Psoas muscle (tissue), 8 donors: ENCODE measurements around the gene FAM193A. TPM values are rescaled to one million over a fixed set of nuclear protein-coding genes. Genes with fewer than 3 reads are reported as not detected.

Experiments used
- ATAC-seq, 4 donors: fragments of 200-7000 bp; cut with Tn5 transposase; one replicate each; pipeline ENCODE4 v1.9.1; 2020; ENCODE audit warnings: moderate library complexity in 3 of 4, mild to moderate bottlenecking in 2 of 4
- DNase-seq, 2 donors: peaks; one replicate each; pipeline ENCODE4 v3.0.0-alpha.2; 2020
- H3K27ac ChIP-seq: fragments of 200-600 bp; one replicate; pipeline ENCODE4 v1.8.0; 2022
- H3K27me3 ChIP-seq, 3 donors: fragments of 200-600 bp in 1 of 3; one replicate each; pipeline versions ENCODE4 v1.6.1 to v1.8.0; 2013 to 2022; ENCODE audit warnings: low read length in 2 of 3, mild to moderate bottlenecking in 2 of 3, moderate library complexity in 1 of 3; ENCODE audit not compliant: insufficient read depth in 3 of 3
- H3K36me3 ChIP-seq, 2 donors: fragments of 200-600 bp in 1 of 2; one replicate each; pipeline versions ENCODE4 v1.6.1 to v1.8.0; 2013 to 2022; ENCODE audit warnings: low read depth in 1 of 2, mild to moderate bottlenecking in 1 of 2, moderate library complexity in 1 of 2; ENCODE audit not compliant: insufficient read depth in 1 of 2
- H3K4me1 ChIP-seq: fragments of 200-600 bp; one replicate; pipeline ENCODE4 v1.8.0; 2022
- H3K4me3 ChIP-seq: fragments of 200-600 bp; one replicate; pipeline ENCODE4 v1.8.0; 2022; ENCODE audit warnings: mild to moderate bottlenecking
- H3K9me3 ChIP-seq: fragments of 200-600 bp; one replicate; pipeline ENCODE4 v1.8.0; 2022
- CTCF ChIP-seq: fragments of 200-600 bp; IDR thresholded peaks from one replicate; pipeline ENCODE4 v1.8.0; 2022; ENCODE audit warnings: antibody characterized with exemption
- WGBS, 3 donors: extraction: QIAGEN DNeasy Blood & Tissue Kit; methylation state at CpG; one replicate each; pipeline versions ENCODE4 v1.1.6 to v1.1.7; 2013; 5-methylcytosine and 5-hydroxymethylcytosine counted together
- intact Hi-C, 2 donors: fragments of 100-400 bp; cut with DNase I; formaldehyde crosslinking; loops; one replicate each; pipeline versions ENCODE4 v1.11.0 to v1.14.2; 2022
- long read RNA-seq, 2 donors: library from polyadenylated mRNA; unstranded; transcript quantifications; one replicate each; pipeline ENCODE4 v2.0.0, GENCODE V29; 2021
- polyA plus RNA-seq, 3 donors: library from polyadenylated mRNA; stranded (reverse); fragments of 200-250 nt; gene quantifications; one replicate each; pipeline ENCODE4 v1.2.3, GENCODE V29; 2013
- total RNA-seq, 4 donors: library from RNA; stranded (reverse); fragmentation: NEBNext Ultra II Directional in 2 of 4; extraction: Animal tissue kit (Norgen Biotek cat#: 25700) in 2 of 4; gene quantifications; one replicate each; pipeline versions ENCODE4 v1.2.1 to v1.2.4, GENCODE V29; 2021 to 2023
- donor health status: healthy with polysubstance abuse.
- donor health status: DM: no; HTN: no; CAD: no; lungs with moderate emphysema.
- donor health status: Bipolar disorder and iron deficiency.
- donor health status: healthy.
- donor health status: DM: yes; HTN: yes; CAD: no.
- donor health status: DM: no; HTN: no; CAD: no.
- donor health status: DM: no; HTN: no; CAD: no.
- donor health status: DM: yes; HTN: yes; CAD: no.

The FAM193A gene
- total RNA-seq (10 to 100 TPM; 14.6 to 20.0 (median 17.9) TPM), polyA plus RNA-seq (10 to 100 TPM in 1 of 3 donors, 1 to 10 TPM in 2; 7.5 to 14.4 (median 9.3) TPM)
- long read RNA-seq, donor 1, full-length matches to known transcripts: 1 of 6 reads
- long read RNA-seq, donor 1, partial matches to known transcripts: 2 of 6 reads
- long read RNA-seq, donor 1, other reads (novel, unspliced or antisense): 3 of 6 reads
- long read RNA-seq, donor 2, partial matches to known transcripts: 12 of 20 reads
- long read RNA-seq, donor 2, other reads (novel, unspliced or antisense): 8 of 20 reads

DNA sequence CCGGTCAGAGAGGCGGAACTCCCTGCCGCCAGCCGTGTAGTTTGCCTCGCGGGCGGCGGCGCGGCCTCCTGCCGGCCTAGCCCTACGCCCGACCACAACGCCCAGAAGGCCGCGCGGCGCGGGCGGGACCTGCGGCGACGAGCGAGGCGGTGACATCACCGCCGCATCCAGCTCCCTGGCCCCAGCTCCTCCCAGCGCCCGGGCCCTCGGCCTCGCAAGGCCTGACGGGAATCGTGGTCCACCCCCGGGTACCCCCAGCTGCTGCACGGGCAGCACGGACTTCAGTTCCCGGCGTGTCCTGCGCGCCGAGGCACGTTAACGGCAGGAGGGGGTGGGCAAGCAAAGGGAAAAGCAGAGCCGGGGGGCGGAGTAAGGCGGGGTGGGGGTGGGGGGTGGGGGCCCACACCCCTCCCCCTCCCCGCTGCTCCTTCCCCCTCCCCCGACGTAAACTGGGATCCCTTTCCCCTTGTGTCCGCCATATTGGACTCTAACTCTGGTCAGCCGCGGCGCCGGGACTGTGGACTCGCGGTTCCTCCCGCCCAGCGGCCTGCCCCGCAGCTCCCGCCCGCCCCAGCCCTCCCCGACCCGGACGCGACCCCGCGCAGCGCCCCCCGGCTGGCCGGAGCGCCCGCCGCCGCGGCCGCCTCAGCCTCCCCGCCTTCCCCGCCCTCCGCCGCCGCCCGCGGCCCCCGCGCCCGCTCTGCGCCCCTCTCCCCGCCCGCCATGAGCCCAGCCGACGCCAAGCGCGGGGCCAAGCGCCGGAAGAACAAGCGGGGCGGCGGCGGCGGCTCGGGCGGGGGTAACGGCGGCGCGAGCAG lies at the start of gene FAM193A:
FAM193A (plus strand) TSS at position 455 of the 818 bp plus-strand sequence; CDS start at position 724, 269 bp downstream.
- intact Hi-C loops: loop anchor here (1.0 to 10.0 kb wide), 3 partner anchors 61 to 72 kb away; partner anchors contain the start of gene RNF4 (in 2 of the 2)
- DNase-seq (peak; percentile 99 to 100), ATAC-seq (peak; percentile 94 to 96 (median 96))
- peaks cover 39% of the 10 kb centered on the region for H3K4me1 ChIP-seq
- H3K4me3 ChIP-seq: peak within 1 kb of the TSS; percentile 95
- TF ChIP-seq CTCF: no peak
- peak within 1 kb of the TSS; percentile 95 for H3K27ac ChIP-seq
- 0 to 1% (median 0%) methylated on average over 28 to 102 of the region's 106 CpGs for WGBS, 3 donors
- no peaks in the 10 kb centered on the region for H3K27me3 ChIP-seq
- no peaks in the 10 kb centered on the region for H3K36me3 ChIP-seq
- no peaks in the 10 kb centered on the region for H3K9me3 ChIP-seq

GRCh38 chr4:2486981-2487380 lies 49.5 kb upstream of the FAM193A start:
- TF ChIP-seq CTCF: no peak
- Histone ChIP-seq H3K36me3 (peaks cover 5 to 21% of the 10 kb centered on the region in 2 donors), H3K9me3 (no peaks in the 10 kb centered on the region), H3K27me3 (no peaks in the 10 kb centered on the region), H3K27ac (no peak overlapping the region), H3K4me3 (no peak overlapping the region), H3K4me1 (peaks cover 35% of the 10 kb centered on the region)
- DNase-seq: no peak
- intact Hi-C loops: no loop called here
- 93 to 96% (median 94%) methylated on average over 6 of the region's 6 CpGs for WGBS, 3 donors
- no peak for ATAC-seq

- H3K27me3 ChIP-seq: no peaks in the 10 kb centered on the region
- 88 to 93% (median 90%) methylated on average over 6 of the region's 6 CpGs for WGBS, 3 donors
- H3K4me3 ChIP-seq: no peak overlapping the region
- no peak for ATAC-seq
- no peaks in the 10 kb centered on the region for H3K9me3 ChIP-seq
- peaks cover 29% of the 10 kb centered on the region for H3K4me1 ChIP-seq
- peaks cover 8 to 28% of the 10 kb centered on the region in 2 donors for H3K36me3 ChIP-seq
- intact Hi-C loops: no loop called here
- no peak for TF ChIP-seq CTCF
- H3K27ac ChIP-seq: no peak overlapping the region
- DNase-seq: no peak
Measured at GRCh38 chr4:2487632-2488031, 48.8 kb upstream of the FAM193A start.

GRCh38 chr4:2489081-2489805 lies 47.2 kb upstream of the FAM193A start:
- 86 to 89% (median 89%) methylated on average over 20 of the region's 20 CpGs for WGBS, 3 donors
- no peak for TF ChIP-seq CTCF

More at GRCh38 chr4:2489081-2489805, 47.2 kb upstream of the FAM193A start:
- Histone ChIP-seq H3K36me3 (peaks cover 7 to 40% of the 10 kb centered on the region in 2 donors), H3K9me3 (no peaks in the 10 kb centered on the region), H3K27ac (no peak overlapping the region), H3K4me3 (no peak overlapping the region), H3K4me1 (peaks cover 19% of the 10 kb centered on the region), H3K27me3 (no peaks in the 10 kb centered on the region)
- ATAC-seq: peak in 1 of 4 donors; percentile 15
- no peak for DNase-seq
- intact Hi-C loops: no loop called here
